ENCODE data around the gene HNRNPC. TPM values are rescaled to one million over a fixed set of nuclear protein-coding genes. Genes with fewer than 3 reads are reported as not detected.
A peak's percentile ranks its signal among the peaks of the same experiment; 100 is the strongest.

Gene HNRNPC
- total RNA-seq, 1 donor from 2014 or later, result 690 TPM

DNA sequence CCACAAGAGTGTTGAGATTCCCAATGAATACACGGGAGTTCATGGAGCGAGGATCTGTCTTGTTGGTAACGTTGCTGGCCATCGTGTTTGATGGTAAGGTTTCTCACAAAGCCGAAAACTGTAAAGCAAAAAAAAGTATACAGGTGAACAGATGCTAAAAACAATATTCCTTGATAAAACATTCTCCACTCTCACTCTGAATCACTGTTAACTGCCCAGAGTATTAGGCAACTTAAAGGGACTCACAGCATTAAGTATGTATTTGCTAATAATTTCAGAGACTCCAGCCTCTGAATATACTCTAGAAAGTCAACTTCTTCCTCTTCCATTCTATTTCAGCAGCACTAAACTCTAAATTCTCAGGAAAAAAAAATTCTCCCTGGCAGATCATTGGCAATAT is 35.1 kb downstream of the HNRNPC start:
- Mint-ChIP-seq H3K4me3 (ENCODE audit: low read depth) (no peak overlapping the region), H3K27ac (peak overlapping the region; percentile 42), H3K4me1 (ENCODE audit: low read depth) (peaks cover 31% of the 10 kb centered on the region), H3K9me3 (ENCODE audit: low read depth) (no peaks in the 10 kb centered on the region), H3K36me3 (ENCODE audit: insufficient read depth) (peaks cover 34% of the 10 kb centered on the region), H3K27me3 (no peaks in the 10 kb centered on the region)
- DNase-seq (ENCODE audit: low spot score, unreplicated experiment), result no peak
- TF ChIP-seq, protein P1, sequence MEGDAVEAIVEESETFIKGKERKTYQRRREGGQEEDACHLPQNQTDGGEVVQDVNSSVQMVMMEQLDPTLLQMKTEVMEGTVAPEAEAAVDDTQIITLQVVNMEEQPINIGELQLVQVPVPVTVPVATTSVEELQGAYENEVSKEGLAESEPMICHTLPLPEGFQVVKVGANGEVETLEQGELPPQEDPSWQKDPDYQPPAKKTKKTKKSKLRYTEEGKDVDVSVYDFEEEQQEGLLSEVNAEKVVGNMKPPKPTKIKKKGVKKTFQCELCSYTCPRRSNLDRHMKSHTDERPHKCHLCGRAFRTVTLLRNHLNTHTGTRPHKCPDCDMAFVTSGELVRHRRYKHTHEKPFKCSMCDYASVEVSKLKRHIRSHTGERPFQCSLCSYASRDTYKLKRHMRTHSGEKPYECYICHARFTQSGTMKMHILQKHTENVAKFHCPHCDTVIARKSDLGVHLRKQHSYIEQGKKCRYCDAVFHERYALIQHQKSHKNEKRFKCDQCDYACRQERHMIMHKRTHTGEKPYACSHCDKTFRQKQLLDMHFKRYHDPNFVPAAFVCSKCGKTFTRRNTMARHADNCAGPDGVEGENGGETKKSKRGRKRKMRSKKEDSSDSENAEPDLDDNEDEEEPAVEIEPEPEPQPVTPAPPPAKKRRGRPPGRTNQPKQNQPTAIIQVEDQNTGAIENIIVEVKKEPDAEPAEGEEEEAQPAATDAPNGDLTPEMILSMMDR (IDR thresholded peaks at IDR 0.05; ENCODE audit: unreplicated experiment), result no peak

DNA sequence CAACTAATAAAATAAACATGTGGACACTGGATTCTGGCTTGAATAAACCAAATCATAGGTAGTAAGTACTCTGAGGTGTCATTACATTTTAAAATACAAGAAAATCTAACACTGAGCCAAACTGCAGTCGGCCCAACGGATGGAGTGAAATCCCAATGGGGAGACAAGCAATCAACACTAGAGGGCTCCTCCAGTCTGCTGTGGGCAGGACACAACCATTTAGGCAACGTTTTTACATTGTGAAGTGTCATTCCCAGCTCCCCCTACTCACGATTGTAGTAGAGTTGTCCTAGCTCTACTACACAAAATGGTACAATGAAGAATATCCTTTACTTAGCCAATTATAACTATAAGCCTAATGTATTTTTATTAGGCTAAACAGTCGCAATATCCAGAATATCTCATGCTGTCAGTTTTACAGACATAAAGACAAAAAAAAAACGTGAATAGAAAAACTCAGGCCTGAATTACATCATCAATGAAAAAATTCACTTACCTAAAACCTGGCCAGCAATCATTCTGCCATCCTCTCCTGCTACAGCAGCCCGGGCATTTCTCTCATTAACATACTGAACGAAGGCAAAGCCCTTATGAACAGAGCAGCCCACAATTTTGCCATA is 35.7 kb downstream of the HNRNPC start:
- TF ChIP-seq, protein P1 (IDR thresholded peaks at IDR 0.05; ENCODE audit: unreplicated experiment), result peak; percentile 26
- peak overlapping the region; percentile 80 for H3K27ac Mint-ChIP-seq
- H3K9me3 Mint-ChIP-seq (ENCODE audit: low read depth), result no peaks in the 10 kb centered on the region
- no peaks in the 10 kb centered on the region for H3K27me3 Mint-ChIP-seq
- peaks cover 31% of the 10 kb centered on the region for H3K4me1 Mint-ChIP-seq (ENCODE audit: low read depth)
- H3K36me3 Mint-ChIP-seq (ENCODE audit: insufficient read depth), result peaks cover 31% of the 10 kb centered on the region
- no peak for DNase-seq (ENCODE audit: low spot score, unreplicated experiment)
- no peak overlapping the region for H3K4me3 Mint-ChIP-seq (ENCODE audit: low read depth)

DNA sequence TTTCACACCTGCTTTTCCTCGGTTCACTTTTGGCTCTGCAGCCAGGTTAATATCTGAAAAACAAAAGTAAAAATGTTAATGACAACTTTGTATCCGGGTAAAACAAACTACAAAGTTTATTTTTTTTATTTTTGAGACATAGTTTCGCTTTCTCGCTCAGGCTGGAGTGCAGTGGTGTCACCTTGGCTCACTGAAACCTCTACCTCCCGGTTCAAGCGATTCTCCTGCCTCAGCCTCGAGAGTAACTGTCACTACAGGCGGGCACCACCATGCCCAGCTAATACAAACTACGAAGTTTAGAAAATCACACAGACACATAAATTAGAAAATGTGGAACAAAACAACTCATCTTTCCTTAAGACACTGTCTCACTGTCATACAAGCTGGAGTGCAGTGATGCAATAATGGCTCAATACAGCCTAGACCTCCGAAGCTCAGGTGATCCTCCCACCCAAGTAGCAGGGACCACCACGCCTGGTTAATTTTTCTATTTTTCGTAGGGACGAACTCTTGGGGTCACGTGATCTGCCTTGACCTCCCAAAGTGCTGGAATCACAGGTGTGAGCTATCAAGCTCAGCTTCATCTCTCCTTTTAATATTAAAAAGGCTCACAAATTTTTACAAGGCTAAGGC is 38.1 kb downstream of the HNRNPC start:
- DNase-seq (ENCODE audit: low spot score, unreplicated experiment), result no peak
- H3K4me3 Mint-ChIP-seq (ENCODE audit: low read depth), result no peak overlapping the region
- no peaks in the 10 kb centered on the region for H3K9me3 Mint-ChIP-seq (ENCODE audit: low read depth)
- H3K27me3 Mint-ChIP-seq, result no peaks in the 10 kb centered on the region
- peaks cover 44% of the 10 kb centered on the region for H3K36me3 Mint-ChIP-seq (ENCODE audit: insufficient read depth)
- no peak overlapping the region for H3K27ac Mint-ChIP-seq
- TF ChIP-seq, protein P1 (IDR thresholded peaks at IDR 0.05; ENCODE audit: unreplicated experiment), result no peak
- peaks cover 35% of the 10 kb centered on the region for H3K4me1 Mint-ChIP-seq (ENCODE audit: low read depth)

DNA sequence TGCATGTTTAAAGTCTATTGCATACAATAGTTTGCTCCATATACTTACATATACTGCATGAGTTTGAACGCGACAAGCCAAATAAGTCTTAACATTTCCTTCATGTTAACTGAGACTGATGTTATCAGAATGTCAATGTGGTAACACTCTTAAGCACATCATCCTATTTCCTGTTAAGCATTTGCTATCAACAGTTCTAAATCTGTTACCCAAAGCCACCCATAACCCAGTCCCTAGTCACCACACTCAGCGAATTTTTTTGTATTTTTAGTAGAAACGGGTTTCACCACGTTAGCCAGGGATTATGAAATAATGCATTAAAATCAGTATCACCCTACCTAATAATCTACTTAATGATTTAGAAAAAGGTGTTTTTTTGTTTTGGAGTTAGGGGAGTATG is 39.4 kb downstream of the HNRNPC start:
- H3K36me3 Mint-ChIP-seq (ENCODE audit: insufficient read depth), result peaks cover 42% of the 10 kb centered on the region
- peaks cover 28% of the 10 kb centered on the region for H3K4me1 Mint-ChIP-seq (ENCODE audit: low read depth)

DNA sequence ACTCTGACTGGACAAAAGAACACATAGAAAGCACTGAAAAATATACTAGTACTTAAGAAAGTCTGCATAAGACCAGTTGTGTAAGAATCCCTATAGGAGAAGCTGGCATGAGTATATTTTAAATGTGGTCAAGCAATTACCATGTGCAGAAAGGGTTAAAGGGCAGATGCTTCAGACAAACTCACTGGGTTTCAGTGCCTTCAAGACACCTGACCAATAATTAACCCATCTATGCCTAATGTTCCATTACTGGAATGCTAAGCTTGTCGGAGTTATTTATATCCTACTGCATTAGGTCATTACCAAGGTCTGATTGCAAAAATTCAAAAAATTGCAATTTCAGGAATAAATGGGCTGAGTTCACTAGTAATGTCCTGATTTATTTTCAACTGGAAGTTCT is 41.3 kb downstream of the HNRNPC start:
- no peaks in the 10 kb centered on the region for H3K9me3 Mint-ChIP-seq (ENCODE audit: low read depth)
- H3K4me3 Mint-ChIP-seq (ENCODE audit: low read depth), result no peak overlapping the region
- no peak for DNase-seq (ENCODE audit: low spot score, unreplicated experiment)
- peak overlapping the region; percentile 59 for H3K27ac Mint-ChIP-seq
- H3K36me3 Mint-ChIP-seq (ENCODE audit: insufficient read depth), result peaks cover 47% of the 10 kb centered on the region
- no peaks in the 10 kb centered on the region for H3K27me3 Mint-ChIP-seq
- H3K4me1 Mint-ChIP-seq (ENCODE audit: low read depth), result peaks cover 25% of the 10 kb centered on the region
- TF ChIP-seq, protein P1 (IDR thresholded peaks at IDR 0.05; ENCODE audit: unreplicated experiment), result no peak

More for the DNA sequence above, 39.4 kb downstream of the HNRNPC start:
- H3K27ac Mint-ChIP-seq, result peak overlapping the region; percentile 62
- no peak for DNase-seq (ENCODE audit: low spot score, unreplicated experiment)
- no peaks in the 10 kb centered on the region for H3K27me3 Mint-ChIP-seq
- no peak overlapping the region for H3K4me3 Mint-ChIP-seq (ENCODE audit: low read depth)
- TF ChIP-seq, protein P1 (IDR thresholded peaks at IDR 0.05; ENCODE audit: unreplicated experiment), result no peak
- H3K9me3 Mint-ChIP-seq (ENCODE audit: low read depth), result no peaks in the 10 kb centered on the region
